Tibial nerve (tissue), 4 donors: ENCODE measurements around the gene DUT.

Experiments
- CTCF ChIP-seq, 5 experiments: fragments of 200-600 bp in 3 of 5; fragments of 450-650 bp in 2 of 5; sonication (generic) in 3 of 5; IDR thresholded peaks; one replicate each; pipeline ENCODE4 v1.5.1; 2016 to 2019; ENCODE audit warnings: antibody characterized with exemption in 5 of 5, mild to moderate bottlenecking in 3 of 5, moderate library complexity in 2 of 5
- EP300 ChIP-seq, 2 donors: sonication (generic); formaldehyde crosslinking; IDR thresholded peaks; one replicate each; pipeline ENCODE4 v1.6.1; 2017; ENCODE audit warnings: antibody characterized with exemption in 2 of 2, mild to moderate bottlenecking in 1 of 2
- POLR2A ChIP-seq, 2 donors: fragments of 450-650 bp; IDR thresholded peaks; one replicate each; pipeline ENCODE4 v1.6.1; 2017; ENCODE audit warnings: antibody characterized with exemption in 2 of 2, mild to moderate bottlenecking in 2 of 2, moderate library complexity in 2 of 2

GRCh38 chr15:48298914-48299313 lies 32.3 kb upstream of the DUT start:
- TF ChIP-seq CTCF (IDR thresholded peaks at IDR 0.05) (no peak), POLR2A (IDR thresholded peaks at IDR 0.05) (no peak), EP300 (IDR thresholded peaks at IDR 0.05) (no peak)
